Measurements from ENCODE around the gene MIA2.

MIA2 gene

DNA sequence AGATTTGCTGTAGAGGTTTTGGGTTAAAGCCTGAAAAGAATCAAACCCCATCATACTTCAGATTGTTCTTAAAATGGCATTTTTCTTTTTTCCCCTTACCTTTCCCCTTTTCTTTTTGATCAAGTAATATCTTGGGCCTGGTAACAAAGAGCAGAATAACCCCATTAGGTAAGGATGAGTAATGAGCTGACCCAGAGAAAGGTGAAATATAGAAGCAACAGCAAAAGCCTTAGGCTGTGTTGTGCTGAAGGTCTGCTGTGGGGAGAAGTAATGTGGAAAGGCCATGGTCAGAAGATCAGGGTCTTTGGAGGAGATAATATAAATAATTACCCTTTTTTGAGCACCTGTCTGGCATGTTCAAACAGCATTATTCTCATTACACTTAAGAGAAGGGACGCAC is 42.3 kb downstream of the MIA2 start:
- TF ChIP-seq, protein P1, sequence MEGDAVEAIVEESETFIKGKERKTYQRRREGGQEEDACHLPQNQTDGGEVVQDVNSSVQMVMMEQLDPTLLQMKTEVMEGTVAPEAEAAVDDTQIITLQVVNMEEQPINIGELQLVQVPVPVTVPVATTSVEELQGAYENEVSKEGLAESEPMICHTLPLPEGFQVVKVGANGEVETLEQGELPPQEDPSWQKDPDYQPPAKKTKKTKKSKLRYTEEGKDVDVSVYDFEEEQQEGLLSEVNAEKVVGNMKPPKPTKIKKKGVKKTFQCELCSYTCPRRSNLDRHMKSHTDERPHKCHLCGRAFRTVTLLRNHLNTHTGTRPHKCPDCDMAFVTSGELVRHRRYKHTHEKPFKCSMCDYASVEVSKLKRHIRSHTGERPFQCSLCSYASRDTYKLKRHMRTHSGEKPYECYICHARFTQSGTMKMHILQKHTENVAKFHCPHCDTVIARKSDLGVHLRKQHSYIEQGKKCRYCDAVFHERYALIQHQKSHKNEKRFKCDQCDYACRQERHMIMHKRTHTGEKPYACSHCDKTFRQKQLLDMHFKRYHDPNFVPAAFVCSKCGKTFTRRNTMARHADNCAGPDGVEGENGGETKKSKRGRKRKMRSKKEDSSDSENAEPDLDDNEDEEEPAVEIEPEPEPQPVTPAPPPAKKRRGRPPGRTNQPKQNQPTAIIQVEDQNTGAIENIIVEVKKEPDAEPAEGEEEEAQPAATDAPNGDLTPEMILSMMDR (IDR thresholded peaks at IDR 0.05) = no peak

DNA sequence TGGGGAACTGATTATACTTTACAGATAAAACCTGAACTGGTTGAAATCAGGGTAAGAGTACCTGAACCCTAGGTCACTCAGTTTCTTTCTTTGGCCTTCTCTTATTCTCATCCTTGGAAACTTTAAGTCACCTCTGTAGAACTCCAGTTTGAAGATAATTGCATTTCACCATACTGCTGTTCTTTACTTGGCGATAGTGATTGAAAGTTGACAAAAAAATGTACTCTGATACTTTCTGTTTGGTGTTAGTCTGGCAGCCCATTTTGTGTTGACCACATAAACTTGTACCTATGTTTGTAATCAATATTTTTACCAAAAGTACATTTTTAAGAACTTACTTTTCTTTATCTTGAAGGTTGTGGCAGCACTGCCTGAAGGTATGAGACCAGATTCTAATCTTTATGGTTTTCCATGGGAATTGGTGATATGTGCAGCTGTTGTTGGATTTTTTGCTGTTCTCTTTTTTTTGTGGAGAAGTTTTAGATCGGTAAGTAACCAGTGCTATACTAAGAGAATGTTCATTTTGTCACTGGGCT is 42.9 kb downstream of the MIA2 start:
- TF ChIP-seq, protein P1 (IDR thresholded peaks at IDR 0.05) = no peak

DNA sequence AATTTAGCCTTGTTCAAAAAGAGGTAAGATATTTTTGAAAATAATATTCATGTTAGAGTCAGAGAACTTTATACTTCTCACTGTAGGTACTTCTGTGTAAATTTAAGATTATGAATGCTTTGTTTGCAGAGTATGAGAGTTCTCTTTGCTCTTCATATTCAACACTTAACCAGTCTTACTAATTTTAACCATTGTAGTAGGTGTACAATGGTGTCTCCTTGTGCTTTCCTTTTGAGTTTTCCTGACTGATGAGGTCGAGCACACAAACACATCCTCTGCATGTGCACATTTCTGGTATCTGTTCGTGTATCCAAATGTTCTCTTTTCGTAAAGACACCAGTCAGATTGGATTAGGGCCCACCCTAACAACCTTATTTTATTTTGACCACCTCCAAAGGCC is 45.8 kb downstream of the MIA2 start:
- TF ChIP-seq, protein P1 (IDR thresholded peaks at IDR 0.05) = no peak

DNA sequence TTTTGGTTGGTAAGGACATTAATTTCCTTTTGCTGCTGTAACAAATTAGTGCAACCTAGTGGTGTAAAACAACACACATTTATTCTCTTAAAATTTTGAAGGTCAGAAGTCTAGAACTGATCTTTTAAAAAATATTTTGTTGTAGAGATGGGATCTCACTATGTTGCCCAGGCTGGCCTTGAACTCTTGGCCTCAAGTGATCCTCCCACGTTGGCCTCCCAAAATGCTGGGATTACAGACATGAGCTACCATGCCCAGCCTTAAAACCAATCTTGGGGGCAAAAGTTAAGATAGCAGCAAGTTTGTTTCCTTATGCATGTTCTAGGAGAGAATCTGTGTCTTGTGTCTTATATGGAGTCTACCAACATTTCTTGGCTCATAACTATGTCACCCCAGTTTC is 55.8 kb downstream of the MIA2 start:
- TF ChIP-seq, protein P1 (IDR thresholded peaks at IDR 0.05) = no peak

DNA sequence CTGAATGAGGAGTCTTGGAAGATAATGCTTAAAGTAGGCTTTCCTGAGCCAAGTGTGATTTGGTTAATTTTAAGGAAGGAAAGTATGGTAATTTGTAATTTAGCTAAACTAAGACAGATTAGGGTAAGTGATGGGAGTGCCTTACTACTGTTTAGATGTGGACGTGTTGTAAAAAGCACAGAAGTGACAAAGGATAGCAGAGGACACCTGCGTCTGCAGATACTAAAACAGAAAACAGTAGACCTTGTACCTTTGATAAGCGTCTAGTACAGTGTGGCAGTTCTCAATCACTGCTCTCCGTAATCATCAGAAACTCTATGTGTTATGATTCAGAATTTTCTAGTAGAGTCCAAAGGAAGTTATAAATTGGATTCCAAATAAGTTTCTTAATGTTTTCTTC is 58.0 kb downstream of the MIA2 start:
- TF ChIP-seq, protein P1 (IDR thresholded peaks at IDR 0.05) = no peak

DNA sequence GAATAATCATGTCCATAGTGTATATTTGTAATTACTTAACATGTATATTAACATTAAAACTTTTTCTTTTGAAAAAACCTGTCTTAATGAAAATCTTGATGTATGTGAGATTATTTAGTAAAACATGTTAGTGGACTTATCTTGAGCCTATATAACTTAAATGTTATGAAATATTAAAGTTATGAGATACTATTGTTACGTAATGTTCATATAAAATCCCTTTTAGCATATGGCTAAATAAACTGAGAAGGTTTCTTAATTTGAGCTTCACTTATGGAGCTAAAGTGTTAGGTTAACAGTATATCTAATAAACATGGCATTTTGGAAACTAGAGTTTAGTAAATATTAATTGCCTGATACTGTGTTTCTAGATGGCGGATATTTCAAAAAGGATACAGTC is 59.9 kb downstream of the MIA2 start:
- TF ChIP-seq, protein P1 (IDR thresholded peaks at IDR 0.05) = no peak

DNA sequence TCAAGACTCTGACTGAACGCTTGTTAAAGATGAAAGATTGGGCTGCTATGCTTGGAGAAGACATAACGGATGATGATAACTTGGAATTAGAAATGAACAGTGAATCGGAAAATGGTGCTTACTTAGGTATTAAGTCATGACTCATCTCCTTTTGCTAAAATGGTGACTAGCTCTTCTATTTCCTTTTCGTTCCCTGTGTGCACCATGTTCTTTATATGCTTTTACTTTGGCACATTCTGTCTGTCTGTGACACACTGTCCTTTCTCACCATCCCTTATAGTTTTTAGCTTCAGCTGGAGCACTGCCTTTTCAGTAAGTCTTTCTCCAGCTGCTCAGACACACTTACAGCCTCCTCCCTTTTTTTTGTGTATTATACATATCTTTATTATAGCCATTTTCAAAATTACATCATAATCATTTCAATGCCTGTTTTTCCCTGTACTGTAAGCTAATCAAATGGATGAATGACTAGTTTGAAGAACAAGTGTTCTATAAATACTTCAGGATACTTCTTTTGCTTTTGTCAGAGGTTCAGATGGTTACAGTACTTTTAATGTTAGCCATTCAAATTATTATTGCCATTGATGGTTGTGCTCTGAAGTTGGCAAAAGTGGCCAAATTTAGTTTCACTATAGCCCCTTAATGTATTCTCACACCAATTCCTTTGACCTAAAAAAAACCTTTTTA is 68.6 kb downstream of the MIA2 start:
- TF ChIP-seq, protein P1 (IDR thresholded peaks at IDR 0.05) = no peak
